Measurements from ENCODE around the gene KLK3. TPM values are rescaled to one million over a fixed set of nuclear protein-coding genes. Genes with fewer than 3 reads are reported as not detected.
"Not testable (repeated sequence)": the region's sequence is repeated elsewhere in the genome, so short reads cannot be mapped to it uniquely, and the experiment has no call there.

Gene KLK3
- total RNA-seq: not detected in 2 replicates

GRCh38 chr19:50854636-50855410, at the start of gene KLK3:
Gene KLK3, plus strand, starts transcription at chr19:50854915. Its CDS starts 41 bp downstream, at chr19:50854956.
- no peak for DNase-seq

- no peak for DNase-seq
These were observed 45.9 kb upstream of the KLK3 start for GRCh38 chr19:50808856-50809255.

DNA sequence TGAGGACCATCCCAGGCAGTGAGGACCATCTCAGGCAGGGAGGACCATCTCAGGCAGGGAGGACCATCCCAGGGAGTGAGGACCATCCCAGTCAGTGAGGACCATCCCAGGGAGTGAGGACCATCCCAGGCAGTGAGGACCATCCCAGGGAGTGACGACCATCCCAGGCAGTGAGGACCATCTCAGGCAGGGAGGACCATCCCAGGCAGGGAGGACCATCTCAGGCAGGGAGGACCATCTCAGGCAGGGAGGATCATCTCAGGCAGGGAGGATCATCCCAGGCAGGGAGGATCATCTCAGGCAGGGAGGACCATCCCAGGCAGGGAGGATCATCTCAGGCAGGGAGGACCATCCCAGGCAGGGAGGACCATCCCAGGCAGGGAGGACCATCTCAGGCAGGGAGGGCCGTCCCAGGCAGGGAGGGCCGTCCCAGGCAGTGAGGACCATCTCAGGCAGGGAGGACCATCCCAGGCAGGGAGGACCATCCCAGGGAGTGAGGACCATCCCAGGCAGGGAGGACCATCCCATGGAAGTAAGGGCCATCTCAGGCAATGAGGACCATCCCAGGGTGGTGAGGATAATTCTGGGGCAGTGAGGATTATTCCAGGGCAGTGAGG, 43.0 kb upstream of the KLK3 start:
- not testable (repeated sequence) for DNase-seq

GRCh38 chr19:50812474-50812873, 42.2 kb upstream of the KLK3 start:
- DNase-seq: no peak

DNA sequence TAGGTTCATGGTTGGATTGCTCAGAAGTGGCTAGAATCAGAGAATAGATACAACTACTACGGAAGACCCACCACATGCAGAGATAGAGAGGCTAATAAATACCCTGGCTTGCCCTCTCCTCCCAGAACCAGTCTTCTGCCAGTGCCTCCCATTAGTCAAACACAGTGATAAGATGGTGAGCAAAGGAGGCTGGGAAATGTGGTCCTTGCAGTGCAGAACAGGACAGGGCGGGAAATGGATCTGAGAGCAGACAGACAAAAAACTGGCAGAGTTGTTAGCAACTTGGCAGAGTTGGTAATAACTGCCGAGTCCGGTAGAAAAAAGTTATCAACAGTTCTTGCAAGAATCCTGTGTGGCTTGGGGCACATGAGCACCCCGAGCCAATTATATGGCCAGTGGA, 39.8 kb upstream of the KLK3 start:
- no peak for DNase-seq

DNA sequence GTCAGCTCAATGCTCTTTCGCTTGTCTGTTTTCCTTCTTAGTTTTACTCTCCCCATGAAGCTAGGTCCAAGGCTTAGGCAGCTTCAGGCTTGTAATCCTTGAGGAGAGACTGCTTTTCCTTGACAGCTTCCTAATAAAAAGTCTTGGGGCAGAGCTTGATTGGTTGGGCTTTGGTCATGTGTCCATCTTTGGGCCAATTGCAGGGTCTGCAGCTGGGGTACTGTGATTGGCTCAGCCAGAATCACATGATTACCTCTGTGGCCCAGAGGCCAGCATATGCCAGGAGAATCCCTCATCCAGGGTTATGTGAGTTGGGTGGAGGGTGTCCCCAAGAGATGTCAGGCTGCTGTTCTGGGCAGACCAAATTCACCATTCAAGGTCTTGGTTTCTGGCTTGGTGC, 39.3 kb upstream of the KLK3 start:
- DNase-seq: no peak

DNA sequence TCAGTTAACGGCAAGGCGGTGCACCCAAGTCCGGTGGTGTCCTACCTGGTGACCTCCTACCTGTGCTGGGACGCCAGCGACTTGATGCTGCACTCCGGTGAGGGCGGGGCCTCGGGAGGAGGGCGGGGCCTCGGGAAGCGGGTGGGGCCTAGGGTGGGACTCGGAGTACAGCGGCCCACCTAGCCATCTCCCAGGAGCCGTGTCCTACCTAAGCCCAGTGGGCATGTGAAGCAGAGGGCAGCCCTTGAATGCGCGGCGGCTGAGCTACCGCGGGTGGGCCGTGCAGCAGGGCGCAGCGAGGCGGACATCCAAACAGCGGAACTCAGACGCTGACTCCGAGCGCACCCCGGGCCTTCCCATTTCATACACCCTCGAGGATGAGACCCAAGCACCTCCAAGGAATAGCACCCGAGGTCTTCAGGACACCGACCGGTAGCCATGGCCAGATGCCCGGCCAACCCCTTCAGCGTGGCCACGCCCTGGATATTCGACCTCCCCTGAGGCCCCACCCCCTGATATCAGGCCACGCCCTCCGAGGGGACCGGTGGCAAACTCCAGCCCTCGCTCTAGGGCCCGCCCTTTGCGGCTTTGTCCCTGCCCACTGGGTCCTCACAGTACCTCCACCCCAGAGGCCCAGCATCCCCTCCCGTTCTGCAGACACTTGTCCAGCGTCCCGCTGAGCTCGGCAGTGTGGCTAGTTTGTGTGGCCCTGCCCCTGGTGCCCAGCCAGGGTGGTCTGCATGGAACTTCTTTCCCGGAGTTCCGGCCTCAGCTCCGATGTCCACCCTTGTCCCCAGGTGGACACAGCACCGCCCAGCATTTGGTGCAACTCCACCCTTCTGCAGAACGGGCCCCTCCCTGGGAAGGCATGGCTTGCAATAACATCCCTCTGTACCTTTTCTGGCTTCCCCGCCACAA, 36.5 kb upstream of the KLK3 start:
- peak; percentile 13 for DNase-seq

GRCh38 chr19:50818859-50819472, 35.7 kb upstream of the KLK3 start:
- no peak for DNase-seq

DNA sequence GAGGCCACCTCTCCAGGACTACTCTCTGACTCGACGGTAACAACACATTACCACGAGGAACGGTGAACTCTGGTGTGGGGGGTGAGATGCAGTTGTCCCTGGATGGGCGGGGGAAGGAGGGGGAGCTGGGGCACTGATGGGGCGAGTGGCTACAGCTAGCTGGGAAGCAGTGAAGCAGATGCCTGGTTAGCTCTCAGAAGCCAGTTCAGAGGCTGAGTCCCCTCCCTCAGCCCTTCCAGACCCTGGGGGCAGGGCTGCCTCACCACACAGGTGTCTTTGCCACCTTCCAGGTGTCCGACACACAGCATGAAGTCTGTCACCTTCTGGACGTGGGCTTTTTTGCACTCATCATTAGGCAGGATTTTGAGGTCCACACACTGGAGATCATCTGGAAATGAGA, 35.1 kb upstream of the KLK3 start:
- no peak for DNase-seq

GRCh38 chr19:50820086-50820485, 34.6 kb upstream of the KLK3 start:
- no peak for DNase-seq

DNA sequence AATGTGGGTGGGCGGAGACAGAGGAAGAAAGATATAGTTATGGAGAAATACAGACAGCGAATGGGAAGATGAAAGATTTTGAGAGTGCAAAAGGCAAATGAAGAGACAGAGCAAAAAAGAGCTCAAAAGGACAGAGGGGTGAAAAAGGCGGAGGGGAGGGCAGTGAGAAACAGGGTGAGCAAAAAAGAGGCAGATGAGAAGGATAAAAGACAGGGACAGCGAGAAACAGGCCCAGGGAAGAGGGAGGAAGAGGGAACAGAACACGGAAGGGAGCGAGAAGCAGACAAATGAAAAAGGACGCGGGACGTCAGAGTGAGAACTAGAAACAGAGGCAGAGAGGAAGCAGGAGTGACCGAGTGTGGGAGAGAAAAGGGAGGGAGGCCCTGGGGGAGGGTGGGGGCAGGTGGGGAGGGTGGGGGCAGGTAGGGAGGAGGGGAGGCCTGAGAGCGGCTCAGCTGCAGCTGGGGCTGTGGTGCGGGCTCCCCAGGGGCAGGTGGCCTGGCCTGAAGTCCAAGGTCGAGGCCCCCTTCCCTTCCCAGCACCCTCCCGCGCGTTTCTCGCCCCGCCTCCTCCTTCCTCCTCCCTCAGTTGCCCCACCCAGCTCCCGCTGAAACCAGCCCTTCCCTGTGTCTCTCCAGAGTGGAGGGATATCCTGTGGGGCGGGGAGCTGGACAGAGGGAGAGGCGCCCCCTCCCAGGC, 34.0 kb upstream of the KLK3 start:
- no peak for DNase-seq

- DNase-seq: no peak
These were observed 33.5 kb upstream of the KLK3 start for GRCh38 chr19:50821248-50821612.

DNA sequence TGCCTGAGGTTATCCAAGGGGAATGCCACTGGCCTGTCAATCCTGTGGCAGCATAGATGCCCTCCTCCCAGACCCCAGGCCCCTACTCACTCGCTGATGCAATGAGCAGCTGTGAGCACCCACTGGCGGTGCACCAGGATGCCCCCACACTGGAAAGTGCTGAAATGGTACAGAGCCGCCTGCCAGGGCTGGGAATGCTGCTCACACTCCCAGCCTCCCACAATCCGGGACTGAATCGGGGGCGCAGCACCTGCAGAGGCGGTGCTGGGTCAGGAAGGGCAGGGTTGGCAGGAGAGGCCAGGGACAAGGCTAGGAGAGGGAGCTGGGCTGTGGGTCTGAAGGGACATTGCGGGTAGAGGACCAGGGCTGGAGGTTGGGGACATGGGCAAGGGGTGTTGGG, 33.1 kb upstream of the KLK3 start:
- no peak for DNase-seq

GRCh38 chr19:50822661-50823208, 32.0 kb upstream of the KLK3 start:
- DNase-seq: no peak

DNA sequence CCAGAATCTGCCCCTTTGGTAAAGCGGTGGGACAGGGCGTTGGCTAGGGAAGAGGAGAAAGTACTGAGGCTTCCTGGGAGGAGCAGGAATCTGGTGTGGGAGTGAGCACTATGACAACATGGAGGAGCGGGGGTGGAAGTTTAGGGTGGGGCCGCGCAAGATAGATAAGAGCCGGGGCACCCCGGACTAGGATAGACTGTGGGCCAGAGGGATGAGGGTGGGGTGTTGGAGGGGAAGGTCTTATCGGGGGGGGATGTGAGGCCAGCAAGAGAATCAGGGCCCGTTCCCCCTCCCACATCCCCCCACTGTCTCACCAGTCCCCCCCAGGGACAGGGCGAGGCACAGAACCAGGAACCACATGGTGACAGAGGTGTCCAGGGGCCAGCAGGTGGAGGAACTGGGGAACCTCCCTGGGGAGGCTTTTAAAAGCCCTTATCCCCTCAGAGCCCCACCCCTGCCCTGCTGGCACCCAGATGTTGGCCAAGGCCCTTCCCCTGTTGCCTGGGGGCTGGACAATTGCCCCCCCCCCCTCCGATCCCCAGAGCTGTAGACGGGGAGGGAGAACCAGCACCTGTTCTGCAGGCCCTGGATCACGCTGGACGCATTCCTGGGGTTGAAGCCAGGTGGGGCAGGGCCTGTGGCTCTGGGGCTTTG, 31.2 kb upstream of the KLK3 start, which contains the start of gene KLK1:
Gene KLK1, minus strand, starts transcription at position 399 of the 654 bp plus-strand sequence. Its CDS starts 39 bp downstream, at position 360.
- no peak for DNase-seq

GRCh38 chr19:50826492-50827240, 28.0 kb upstream of the KLK3 start:
- DNase-seq: no peak

DNA sequence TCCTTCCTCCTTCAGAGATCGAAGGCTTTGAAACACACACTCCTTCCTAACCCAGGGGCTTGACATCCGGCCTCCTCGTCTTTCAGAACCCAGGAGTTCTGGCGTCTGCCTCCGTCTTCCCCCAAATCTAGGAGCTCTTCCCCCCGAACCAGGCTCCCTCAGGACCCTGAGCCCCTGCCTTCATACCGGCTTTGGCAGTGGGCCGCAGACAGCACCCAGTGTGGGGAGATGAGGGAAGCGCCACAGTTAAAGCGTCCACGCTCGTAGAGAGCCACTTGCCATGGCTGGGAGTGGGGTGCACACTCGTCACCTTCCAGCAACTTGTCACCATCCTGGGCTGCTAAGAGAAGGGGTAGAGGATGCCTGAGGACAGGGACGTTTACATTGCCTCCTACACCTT, 27.2 kb upstream of the KLK3 start:
- no peak for DNase-seq

GRCh38 chr19:50829801-50830200, 24.9 kb upstream of the KLK3 start:
- no peak for DNase-seq

- DNase-seq: no peak
These were observed 24.3 kb upstream of the KLK3 start for GRCh38 chr19:50830266-50831025.

DNA sequence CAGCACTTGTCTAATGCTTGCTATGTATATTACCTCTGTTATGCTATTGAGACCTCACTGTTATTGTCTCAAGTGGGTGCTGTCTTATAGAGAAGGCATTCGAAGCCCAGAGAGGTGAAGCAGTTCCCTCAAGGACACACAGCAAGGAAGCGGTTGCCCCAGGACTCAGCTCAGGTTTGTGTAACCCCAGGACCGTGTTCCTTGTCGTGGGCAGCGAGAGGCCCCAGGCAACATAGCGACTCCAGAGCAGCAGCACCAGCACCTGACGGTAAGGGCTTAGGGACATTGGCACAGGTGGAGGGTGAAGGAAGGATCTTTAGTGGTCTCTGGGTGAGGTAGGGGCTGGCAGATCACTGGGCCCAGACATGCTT, 23.7 kb upstream of the KLK3 start:
- DNase-seq: no peak

Data from dermis blood vessel endothelial cell (primary cell).